GM23338 (cell line): Measurements from ENCODE around the gene DCLK1. TPM values are rescaled to one million over a fixed set of nuclear protein-coding genes. Genes with fewer than 3 reads are reported as not detected.

Source experiments
- ATAC-seq: fragments of 200-7000 bp; cut with Tn5 transposase; 3 replicates; pipeline ENCODE4 v1.9.1; 2020
- DNase-seq: peaks from one replicate; pipeline ENCODE4 v3.0.0-alpha.2; 2015; ENCODE audit warnings: low spot score
- H2AFZ ChIP-seq: fragments of 200-600 bp; sonication (generic); 2 replicates; pipeline ENCODE4 v1.8.0; 2016; ENCODE audit warnings: antibody characterized with exemption, mild to moderate bottlenecking, moderate library complexity
- H3F3A ChIP-seq: fragments of 200-600 bp; sonication (generic); replicated peaks from 2 replicates; pipeline ENCODE4 v1.8.0; 2017; ENCODE audit warnings: antibody characterized with exemption, mixed run types, low read depth
- H3K27ac ChIP-seq: fragments of 200-600 bp; sonication (generic); 2 replicates; pipeline ENCODE4 v1.6.1; 2016; ENCODE audit warnings: low read depth
- H3K27me3 ChIP-seq: fragments of 200-600 bp; sonication (generic); 2 replicates; pipeline ENCODE4 v1.8.0; 2016; ENCODE audit warnings: mild to moderate bottlenecking, mixed run types, moderate library complexity; ENCODE audit not compliant: insufficient read depth
- H3K36me3 ChIP-seq: fragments of 200-600 bp; sonication (generic); 2 replicates; pipeline ENCODE4 v1.8.0; 2016; ENCODE audit warnings: mild to moderate bottlenecking; ENCODE audit not compliant: insufficient read depth
- H3K4me1 ChIP-seq: fragments of 200-600 bp; sonication (generic); 2 replicates; pipeline ENCODE4 v1.8.0; 2016; ENCODE audit warnings: mild to moderate bottlenecking, moderate library complexity; ENCODE audit not compliant: insufficient read depth
- H3K4me2 ChIP-seq: fragments of 200-600 bp; sonication (generic); 2 replicates; pipeline ENCODE4 v1.7.1; 2017; ENCODE audit warnings: mixed run types
- H3K4me3 ChIP-seq: fragments of 200-600 bp; sonication (generic); 2 replicates; pipeline ENCODE4 v1.6.1; 2016; ENCODE audit warnings: mixed run types
- H3K79me2 ChIP-seq: fragments of 200-600 bp; sonication (generic); replicated peaks from 2 replicates; pipeline ENCODE4 v1.8.0; 2017; ENCODE audit warnings: mild to moderate bottlenecking; ENCODE audit not compliant: insufficient read depth
- H3K9me2 ChIP-seq: fragments of 200-600 bp; sonication (generic); 2 replicates; pipeline ENCODE4 v1.8.0; 2017; ENCODE audit not compliant: insufficient read depth
- H4K20me1 ChIP-seq: fragments of 200-600 bp; sonication (generic); replicated peaks from 2 replicates; pipeline ENCODE4 v1.8.0; 2017; ENCODE audit warnings: mild to moderate bottlenecking; ENCODE audit not compliant: insufficient read depth
- H3K27ac Mint-ChIP-seq: 2 replicates; pipeline ENCODE4 v1.8.0; 2020; ENCODE audit warnings: inconsistent platforms, mild to moderate bottlenecking, moderate library complexity, mixed read lengths
- H3K27me3 Mint-ChIP-seq: 3 replicates; pipeline ENCODE4 v1.8.0; 2022; ENCODE audit warnings: low read depth, mild to moderate bottlenecking, moderate library complexity, mixed read lengths, inconsistent platforms; ENCODE audit not compliant: insufficient read depth, poor library complexity
- H3K36me3 Mint-ChIP-seq: 3 replicates; pipeline ENCODE4 v1.8.0; 2021; ENCODE audit warnings: low read depth, mild to moderate bottlenecking, inconsistent platforms, moderate library complexity, mixed read lengths
- H3K4me1 Mint-ChIP-seq: 3 replicates; pipeline ENCODE4 v1.8.0; 2020; ENCODE audit warnings: mild to moderate bottlenecking, inconsistent platforms, mixed read lengths
- H3K4me3 Mint-ChIP-seq: 3 replicates; pipeline ENCODE4 v1.8.0; 2021; ENCODE audit warnings: moderate library complexity, mild to moderate bottlenecking, inconsistent platforms, mixed read lengths
- H3K9me3 Mint-ChIP-seq: 3 replicates; pipeline ENCODE4 v1.8.0; 2020; ENCODE audit warnings: moderate library complexity, mild to moderate bottlenecking, inconsistent platforms, mixed read lengths
- CREB1 ChIP-seq: fragments of 250-450 bp; sonication (Bioruptor Pico); IDR thresholded peaks from 2 replicates; pipeline ENCODE4 v1.5.0; 2020; ENCODE audit warnings: low read depth, mild to moderate bottlenecking, moderate library complexity
- CTCF ChIP-seq, 2 experiments: fragments of 200-600 bp in 1 of 2; sonication (generic) in 1 of 2; conservative IDR thresholded peaks; 2 replicates each; pipeline versions ENCODE4 v1.5.1 to v1.6.1; 2016 to 2017; ENCODE audit warnings: antibody characterized with exemption in 2 of 2, low read depth in 2 of 2, mild to moderate bottlenecking in 2 of 2, moderate library complexity in 1 of 2
- ETS1 ChIP-seq: IDR thresholded peaks from 2 replicates; pipeline ENCODE4 v1.6.1; 2016; ENCODE audit warnings: antibody characterized with exemption
- EZH2 ChIP-seq: fragments of 200-600 bp; sonication (generic); IDR thresholded peaks from one replicate; pipeline ENCODE4 v1.8.0; 2017; ENCODE audit warnings: antibody characterized with exemption, mild to moderate bottlenecking, low read depth; ENCODE audit not compliant: unreplicated experiment
- EZH2phosphoT487 ChIP-seq: fragments of 200-600 bp; sonication (generic); IDR thresholded peaks from one replicate; pipeline ENCODE4 v1.8.1; 2018; ENCODE audit warnings: antibody characterized with exemption; ENCODE audit not compliant: unreplicated experiment
- JUNB ChIP-seq: IDR thresholded peaks from one replicate; pipeline ENCODE4 v1.6.1; 2016; ENCODE audit warnings: antibody characterized with exemption; ENCODE audit not compliant: unreplicated experiment
- NANOG ChIP-seq: IDR thresholded peaks from 2 replicates; pipeline ENCODE4 v1.6.1; 2016; ENCODE audit warnings: antibody characterized with exemption, borderline replicate concordance
- POLR2AphosphoS5 ChIP-seq: IDR thresholded peaks from 2 replicates; pipeline ENCODE4 v1.6.1; 2016; ENCODE audit warnings: antibody characterized with exemption, low read depth
- REST ChIP-seq: IDR thresholded peaks from one replicate; pipeline ENCODE4 v1.6.1; 2018; ENCODE audit warnings: antibody characterized with exemption; ENCODE audit not compliant: unreplicated experiment
- STAT1 ChIP-seq: IDR thresholded peaks from one replicate; pipeline ENCODE4 v1.6.1; 2016; ENCODE audit warnings: antibody characterized with exemption; ENCODE audit not compliant: unreplicated experiment
- ZNF114 ChIP-seq: fragments of 250-450 bp; sonication (Bioruptor Pico); IDR thresholded peaks from 2 replicates; pipeline ENCODE4 v1.5.0; 2020; ENCODE audit warnings: mild to moderate bottlenecking, moderate library complexity
- ZNF331 ChIP-seq: fragments of 250-450 bp; sonication (Bioruptor Pico); IDR thresholded peaks from 2 replicates; pipeline ENCODE4 v1.5.0; 2020; ENCODE audit warnings: low read depth, mild to moderate bottlenecking, moderate library complexity
- ZNF462 ChIP-seq: fragments of 250-450 bp; sonication (Bioruptor Pico); IDR thresholded peaks from 2 replicates; pipeline ENCODE4 v1.5.0; 2020; ENCODE audit warnings: mild to moderate bottlenecking, moderate library complexity
- polyA plus RNA-seq: library from polyadenylated mRNA; unstranded; fragments of >200 nt; fragmentation: Nextera tagmentation; extraction: Ambion mirVana; gene quantifications from 2 replicates; pipeline ENCODE4 v1.2.1, GENCODE V29; 2016
- total RNA-seq: library from RNA; depleted of rRNA; stranded (reverse); fragments of >200 nt; shearing (Covaris generic); gene quantifications from 2 replicates; pipeline ENCODE4 v1.2.3, GENCODE V29; 2014

Gene DCLK1
- total and polyA plus RNA-seq, 2 experiments from 2014 or later, result 13.1 to 57.7 TPM

GRCh38 chr13:35780613-35781012, 350.6 kb downstream of the DCLK1 start:
- no peaks in the 10 kb centered on the region for H3K9me3 Mint-ChIP-seq
- DNase-seq (no peak), ATAC-seq (no peak)
- no peak overlapping the region for H2AFZ ChIP-seq
- peaks cover 4% of the 10 kb centered on the region; the same call in 1 of the 3 replicates for H3K4me1 Mint-ChIP-seq
- H3K27ac ChIP-seq, result no peak overlapping the region
- no peaks in the 10 kb centered on the region for H4K20me1 ChIP-seq
- peaks cover 10% of the 10 kb centered on the region for H3K9me2 ChIP-seq
- H3K27ac Mint-ChIP-seq, result no peak overlapping the region
- TF ChIP-seq CREB1 (CRISPR knock-in tag) (no peak), ETS1 (no peak), CTCF (conservative IDR thresholded peaks at IDR 0.05; ENCODE audit: low read depth in 2 of 2) (no peak), REST (no peak), EZH2phosphoT487 (no peak), POLR2AphosphoS5 (no peak), JUNB (no peak), ZNF331 (CRISPR knock-in tag) (no peak), ZNF114 (no peak), EZH2 (no peak), NANOG (no peak), ZNF462 (CRISPR knock-in tag) (no peak), STAT1 (no peak)
- H3K4me2 ChIP-seq, result no peak overlapping the region
- no peak overlapping the region for H3K4me3 Mint-ChIP-seq
- H3K27me3 ChIP-seq, result no peaks in the 10 kb centered on the region
- no peaks in the 10 kb centered on the region for H3K4me1 ChIP-seq
- no peaks in the 10 kb centered on the region for H3K36me3 Mint-ChIP-seq
- no peaks in the 10 kb centered on the region for H3K79me2 ChIP-seq
- no peaks in the 10 kb centered on the region for H3K36me3 ChIP-seq
- H3F3A ChIP-seq, result no peaks in the 10 kb centered on the region
- no peak overlapping the region for H3K4me3 ChIP-seq
- H3K27me3 Mint-ChIP-seq, result no peaks in the 10 kb centered on the region
